HG03442 (cell line): Measurements from ENCODE around the gene SPRN.
"Not testable (repeated sequence)": the region's sequence is repeated elsewhere in the genome, so short reads cannot be mapped to it uniquely, and the experiment has no call there.

ENCODE experiments used
- ATAC-seq: cut with Tn5 transposase; IDR thresholded peaks from one replicate; pipeline ENCODE4 v1.9.1; 2021; ENCODE audit warnings: mild to moderate bottlenecking, moderate library complexity; ENCODE audit not compliant: unreplicated experiment

Gene SPRN

GRCh38 chr10:133424601-133425000, at the start of gene SPRN:
SPRN (minus strand) TSS chr10:133424625; CDS start chr10:133423681, 944 bp downstream.
- ATAC-seq = not testable (repeated sequence)

- ATAC-seq = no peak
These were observed 49.6 kb upstream of the SPRN start for GRCh38 chr10:133474027-133474426.

- ATAC-seq = no peak
These were observed 48.8 kb upstream of the SPRN start for GRCh38 chr10:133473270-133473669.

GRCh38 chr10:133471300-133472109, 47.1 kb upstream of the SPRN start:
- ATAC-seq = no peak

- not testable (repeated sequence) for ATAC-seq
These were observed 44.8 kb upstream of the SPRN start for GRCh38 chr10:133469205-133469604.

GRCh38 chr10:133467286-133467911, 43.0 kb upstream of the SPRN start:
- ATAC-seq = no peak

GRCh38 chr10:133466683-133467275, 42.4 kb upstream of the SPRN start:
- no peak for ATAC-seq

GRCh38 chr10:133465950-133466474, 41.6 kb upstream of the SPRN start:
- ATAC-seq = no peak

- no peak for ATAC-seq
These were observed 40.9 kb upstream of the SPRN start for GRCh38 chr10:133465191-133465949.

- no peak for ATAC-seq
These were observed 40.2 kb upstream of the SPRN start for GRCh38 chr10:133464582-133465031.

GRCh38 chr10:133462512-133463305, 38.3 kb upstream of the SPRN start:
- ATAC-seq = no peak

- ATAC-seq = no peak
These were observed 37.4 kb upstream of the SPRN start for GRCh38 chr10:133461841-133462240.

- ATAC-seq = no peak
These were observed 36.6 kb upstream of the SPRN start for GRCh38 chr10:133461027-133461426.

GRCh38 chr10:133460208-133460769, 35.9 kb upstream of the SPRN start:
- no peak for ATAC-seq

GRCh38 chr10:133459454-133460207, 35.2 kb upstream of the SPRN start:
- no peak for ATAC-seq

- ATAC-seq = no peak
These were observed 34.5 kb upstream of the SPRN start for GRCh38 chr10:133458710-133459453.

- ATAC-seq = no peak
These were observed 33.7 kb upstream of the SPRN start for GRCh38 chr10:133458021-133458709.
